HepG2 (cell line): ENCODE results near the gene FAM50A. TPM values are rescaled to one million over a fixed set of nuclear protein-coding genes. Genes with fewer than 3 reads are reported as not detected.

Experiments
- ARID5B ChIP-seq: IDR thresholded peaks from 2 replicates; pipeline ENCODE4 v1.4.0; 2020; ENCODE audit warnings: mild to moderate bottlenecking, missing genetic modification reagents
- FOXO1 ChIP-seq: sonication (generic); formaldehyde crosslinking; IDR thresholded peaks from 2 replicates; pipeline ENCODE4 v1.4.0; 2020; ENCODE audit warnings: missing genetic modification reagents
- GMEB1 ChIP-seq: sonication (generic); formaldehyde crosslinking; IDR thresholded peaks from 2 replicates; pipeline ENCODE4 v1.5.1; 2020; ENCODE audit warnings: missing genetic modification reagents, mild to moderate bottlenecking, borderline replicate concordance
- HDAC1 ChIP-seq: sonication (generic); formaldehyde crosslinking; IDR thresholded peaks from 2 replicates; pipeline ENCODE4 v1.5.1; 2020; ENCODE audit warnings: mild to moderate bottlenecking, missing genetic modification reagents
- IKZF5 ChIP-seq: IDR thresholded peaks from 2 replicates; pipeline ENCODE4 v1.6.1; 2018; ENCODE audit warnings: missing genetic modification reagents, mild to moderate bottlenecking, missing compliant biosample characterization
- ISL2 ChIP-seq: sonication (generic); formaldehyde crosslinking; IDR thresholded peaks from 2 replicates; pipeline ENCODE4 v1.5.0; 2020; ENCODE audit warnings: missing genetic modification reagents
- JDP2 ChIP-seq: sonication (generic); formaldehyde crosslinking; IDR thresholded peaks from 2 replicates; pipeline ENCODE4 v1.8.1; 2022; ENCODE audit warnings: missing genetic modification reagents, borderline replicate concordance
- KAT7 ChIP-seq: IDR thresholded peaks from 2 replicates; pipeline ENCODE4 v1.6.1; 2018; ENCODE audit warnings: borderline replicate concordance, missing compliant biosample characterization
- NCOA2 ChIP-seq: sonication (generic); formaldehyde crosslinking; IDR thresholded peaks from 2 replicates; pipeline ENCODE4 v1.8.0; 2022; ENCODE audit warnings: inconsistent platforms
- NFE2L2 ChIP-seq: fragments of 150-350 bp; IDR thresholded peaks from 2 replicates; pipeline ENCODE4 v1.6.1; 2014; ENCODE audit warnings: low read length
- NFRKB ChIP-seq: fragments of 450-650 bp; IDR thresholded peaks from 2 replicates; pipeline ENCODE4 v1.6.1; 2017
- NR0B2 ChIP-seq: sonication (generic); formaldehyde crosslinking; IDR thresholded peaks from 2 replicates; pipeline ENCODE4 v1.4.0; 2020; ENCODE audit warnings: mild to moderate bottlenecking, missing genetic modification reagents
- PRMT3 ChIP-seq: sonication (generic); formaldehyde crosslinking; IDR thresholded peaks from 2 replicates; pipeline ENCODE4 v1.8.1; 2022; ENCODE audit warnings: low read depth, mild to moderate bottlenecking, moderate library complexity, missing genetic modification reagents, borderline replicate concordance
- SAFB2 ChIP-seq: sonication (generic); formaldehyde crosslinking; IDR thresholded peaks from 2 replicates; pipeline ENCODE4 v1.5.1; 2020; ENCODE audit warnings: missing genetic modification reagents, low read depth, mild to moderate bottlenecking, borderline replicate concordance
- SPEN ChIP-seq: sonication (generic); formaldehyde crosslinking; IDR thresholded peaks from 2 replicates; pipeline ENCODE4 v1.5.1; 2020; ENCODE audit warnings: low read depth, mild to moderate bottlenecking, missing genetic modification reagents
- ZFAT ChIP-seq: sonication (generic); formaldehyde crosslinking; conservative IDR thresholded peaks from 2 replicates; pipeline ENCODE4 v1.8.1; 2023; ENCODE audit warnings: missing genetic modification reagents, inconsistent platforms
- ZFP1 ChIP-seq: IDR thresholded peaks from 2 replicates; pipeline ENCODE4 v1.6.1; 2016
- ZNF230 ChIP-seq: sonication (generic); formaldehyde crosslinking; IDR thresholded peaks from 2 replicates; pipeline ENCODE4 v1.4.0; 2020; ENCODE audit warnings: mild to moderate bottlenecking, missing genetic modification reagents
- ZNF558 ChIP-seq: sonication (generic); formaldehyde crosslinking; IDR thresholded peaks from 2 replicates; pipeline ENCODE4 v1.9.0; 2022; ENCODE audit warnings: mild to moderate bottlenecking, missing genetic modification reagents, borderline replicate concordance
- ZNF562 ChIP-seq: sonication (generic); formaldehyde crosslinking; IDR thresholded peaks from 2 replicates; pipeline ENCODE4 v1.8.0; 2022; ENCODE audit warnings: missing genetic modification reagents, borderline replicate concordance
- ZNF614 ChIP-seq: IDR thresholded peaks from 2 replicates; pipeline ENCODE4 v1.6.1; 2018; ENCODE audit warnings: missing biosample characterization, missing genetic modification reagents, inconsistent platforms, borderline replicate concordance
- ZNF674 ChIP-seq: sonication (generic); formaldehyde crosslinking; IDR thresholded peaks from 2 replicates; pipeline ENCODE4 v1.5.0; 2020; ENCODE audit warnings: low read depth, mild to moderate bottlenecking, missing genetic modification reagents
- ZNF7 ChIP-seq: IDR thresholded peaks from 2 replicates; pipeline ENCODE4 v1.6.1; 2016; ENCODE audit warnings: missing biosample characterization, missing genetic modification reagents
- ZNF850 ChIP-seq: sonication (generic); formaldehyde crosslinking; conservative IDR thresholded peaks from 2 replicates; pipeline ENCODE4 v1.9.0; 2021; ENCODE audit warnings: mild to moderate bottlenecking, missing genetic modification reagents
- polyA plus RNA-seq, 8 experiments: library from polyadenylated mRNA; depleted of rRNA in 3 of 8; stranded (reverse) in 7 of 8; unstranded in 1 of 8; fragments of >200 nt; fragmentation: Illumina TruSeq in 4 of 8; extraction: Trizol in 4 of 8; gene quantifications; 2 replicates each; pipeline versions ENCODE4 v1.2.1 to v1.2.3, GENCODE V29; 2011 to 2016; ENCODE audit warnings: low read depth in 4 of 8, missing spikeins in 1 of 8, mixed read lengths in 1 of 8; ENCODE audit not compliant: insufficient read depth in 1 of 8
- total RNA-seq, 5 experiments: library from RNA; depleted of rRNA; stranded (reverse); fragments of >200 nt; fragmentation: Illumina TruSeq; extraction: Trizol; gene quantifications; 2 replicates each; pipeline ENCODE4 v1.2.3, GENCODE V29; 2016; ENCODE audit warnings: low read depth in 1 of 5

Gene FAM50A
- total and polyA plus RNA-seq, 2 of the 13 experiments (the other 11 are each of a cell fraction or from before 2014, with no cell fraction given): 30.7 to 40.7 TPM

GRCh38 chrX:154397888-154398667 is 45.9 kb upstream of the FAM50A start, which contains the start of gene RPL10 (continued):
- TF ChIP-seq GMEB1 (CRISPR knock-in tag) (peak; percentile 90), KAT7 (0 out of 2 replicates have a peak, but pooled peaks have one; percentile 70), ZNF562 (CRISPR knock-in tag) (no peak), ZNF614 (no peak), ZNF850 (no peak), ISL2 (no peak), ZNF230 (CRISPR knock-in tag) (no peak), NCOA2 (CRISPR knock-in tag) (no peak), NR0B2 (no peak), IKZF5 (CRISPR knock-in tag) (peak; percentile 43; the same call in 1 of the 2 replicates), ZNF558 (CRISPR knock-in tag) (no peak), NFRKB (no peak), ZFP1 (no peak), SPEN (CRISPR knock-in tag) (peak; percentile 70), SAFB2 (CRISPR knock-in tag) (no peak; the same call in 1 of the 2 replicates), FOXO1 (CRISPR knock-in tag) (no peak), ARID5B (CRISPR knock-in tag) (no peak), NFE2L2 (no peak), HDAC1 (CRISPR knock-in tag) (no peak; the same call in 1 of the 2 replicates), ZFAT (CRISPR knock-in tag) (no peak; the same call in 1 of the 2 replicates), ZNF7 (CRISPR knock-in tag) (no peak), PRMT3 (CRISPR knock-in tag) (no peak), ZNF674 (CRISPR knock-in tag) (0 out of 2 replicates have a peak, but pooled peaks have one; percentile 9), JDP2 (CRISPR knock-in tag) (no peak)
